Kidney (tissue), 14 donors: ENCODE measurements around the gene DTNBP1. TPM values are rescaled to one million over a fixed set of nuclear protein-coding genes. Genes with fewer than 3 reads are reported as not detected.

Experiments used
- DNase-seq, 5 donors: peaks; one replicate each; pipeline ENCODE4 v3.0.0-alpha.2; 2013 to 2020
- FAIRE-seq: peaks from 2 replicates; lab custom pipeline; 2012; peaks lifted over from hg19 to GRCh38; lab: Jason Lieb, UNC
- H3K27ac ChIP-seq, 2 donors: one replicate each; pipeline ENCODE4 v1.7.0; 2013; ENCODE audit warnings: low read depth in 2 of 2, low read length in 2 of 2, inconsistent platforms in 1 of 2
- H3K27me3 ChIP-seq: one replicate; pipeline ENCODE4 v1.7.1; 2013; ENCODE audit warnings: low read length, inconsistent platforms; ENCODE audit not compliant: control insufficient read depth, insufficient read depth
- H3K36me3 ChIP-seq, 3 donors: one replicate each; pipeline versions ENCODE4 v1.7.0 to v1.7.1; 2013; ENCODE audit warnings: low read length in 3 of 3, control low read depth in 1 of 3, inconsistent platforms in 1 of 3; ENCODE audit not compliant: insufficient read depth in 3 of 3, control insufficient read depth in 2 of 3
- H3K4me1 ChIP-seq, 3 donors: one replicate each; pipeline versions ENCODE4 v1.7.0 to v1.7.1; 2013; ENCODE audit warnings: low read length in 3 of 3, inconsistent platforms in 1 of 3, low read depth in 1 of 3; ENCODE audit not compliant: control insufficient read depth in 2 of 3, insufficient read depth in 2 of 3
- H3K4me3 ChIP-seq, 3 donors: one replicate each; pipeline versions ENCODE4 v1.7.0 to v1.8.1; 2013; ENCODE audit warnings: low read length in 3 of 3, control low read depth in 1 of 3, inconsistent platforms in 1 of 3
- H3K9ac ChIP-seq, 3 donors: one replicate each; pipeline versions ENCODE4 v1.7.0 to v1.7.1; 2013; ENCODE audit warnings: low read length in 3 of 3, control low read depth in 1 of 3, inconsistent platforms in 1 of 3
- H3K9me3 ChIP-seq, 3 donors: one replicate each; pipeline versions ENCODE4 v1.7.0 to v1.7.1; 2013; ENCODE audit warnings: low read length in 3 of 3, control low read depth in 1 of 3, inconsistent platforms in 1 of 3; ENCODE audit not compliant: control insufficient read depth in 2 of 3, insufficient read depth in 1 of 3
- CTCF ChIP-seq: IDR thresholded peaks from 3 replicates; pipeline ENCODE4 v1.5.1; 2012; ENCODE audit warnings: mild to moderate bottlenecking, moderate library complexity, borderline replicate concordance; ENCODE audit not compliant: insufficient read depth; ENCODE audit errors: extremely low read depth
- intact Hi-C: fragments of 100-400 bp; cut with DNase I; formaldehyde crosslinking; loops from one replicate; pipeline ENCODE4 v1.11.1; 2022
- polyA plus RNA-seq: library from polyadenylated mRNA; stranded (reverse); fragments of 350-450 nt; fragmentation: Illumina TruSeq; extraction: RNeasy Lipid Tissue Mini Kit (QIAGEN cat#74804); gene quantifications from one replicate; pipeline ENCODE4 v1.2.3, GENCODE V29; 2014; ENCODE audit warnings: low read depth, low replicate concordance; ENCODE audit not compliant: insufficient read depth
- total RNA-seq: library from RNA; stranded (reverse); fragmentation: NEBNext Ultra II Directional; extraction: Animal tissue kit (Norgen Biotek cat#: 25700); gene quantifications from one replicate; pipeline ENCODE4 v1.2.1, GENCODE V29; 2021
- donor health status: control.
- donor health status: control.
- donor health status: control.
- donor health status: control.
- donor health status: control.
- donor health status: DM: yes; HTN: yes; CAD: no.
- donor health status: Normal renal cell carcinoma (clear cell type).

The DTNBP1 gene
- total and polyA plus RNA-seq, 2 donors from 2014 or later, result 25.2 to 36.2 TPM

- Histone ChIP-seq H3K36me3 (peaks cover 0 to 11% (median 0%) of the 10 kb centered on the region in 3 donors), H3K27ac (no peak overlapping the region), H3K27me3 (no peaks in the 10 kb centered on the region), H3K9me3 (no peaks in the 10 kb centered on the region), H3K4me3 (no peak overlapping the region), H3K4me1 (peaks cover 0 to 16% (median 15%) of the 10 kb centered on the region in 3 donors), H3K9ac (no peak overlapping the region)
- no peak for DNase-seq
- no peak for FAIRE-seq
- no peak for TF ChIP-seq CTCF
- intact Hi-C loops, result no loop called here
Measured at GRCh38 chr6:15508931-15509330, 153.9 kb downstream of the DTNBP1 start.

- H3K36me3 ChIP-seq, result peaks cover 0 to 7% (median 0%) of the 10 kb centered on the region in 3 donors
- H3K9ac ChIP-seq, result no peak overlapping the region
Measured at GRCh38 chr6:15508441-15508871, 154.4 kb downstream of the DTNBP1 start.

GRCh38 chr6:15507746-15508145, 155.1 kb downstream of the DTNBP1 start:
- intact Hi-C loops, result no loop called here
- Histone ChIP-seq H3K4me1 (peaks cover 0 to 23% (median 19%) of the 10 kb centered on the region in 3 donors), H3K4me3 (no peak overlapping the region), H3K27ac (no peak overlapping the region), H3K9ac (no peak overlapping the region), H3K9me3 (no peaks in the 10 kb centered on the region), H3K27me3 (no peaks in the 10 kb centered on the region), H3K36me3 (peaks cover 0 to 5% (median 0%) of the 10 kb centered on the region in 3 donors)
- FAIRE-seq (no peak), DNase-seq (no peak)
- TF ChIP-seq CTCF, result no peak

More at GRCh38 chr6:15508441-15508871, 154.4 kb downstream of the DTNBP1 start:
- no peak for FAIRE-seq
- peaks cover 0 to 20% (median 19%) of the 10 kb centered on the region in 3 donors for H3K4me1 ChIP-seq
- H3K9me3 ChIP-seq, result no peaks in the 10 kb centered on the region
- no peaks in the 10 kb centered on the region for H3K27me3 ChIP-seq
- TF ChIP-seq CTCF, result no peak
- intact Hi-C loops, result no loop called here
- H3K4me3 ChIP-seq, result no peak overlapping the region
- no peak for DNase-seq
- H3K27ac ChIP-seq, result no peak overlapping the region

GRCh38 chr6:15507221-15507620, 155.6 kb downstream of the DTNBP1 start:
- H3K9me3 ChIP-seq, result no peaks in the 10 kb centered on the region
- no peak overlapping the region for H3K27ac ChIP-seq
- intact Hi-C loops, result no loop called here
- H3K36me3 ChIP-seq, result peaks cover 0 to 5% (median 0%) of the 10 kb centered on the region in 3 donors
- FAIRE-seq (no peak), DNase-seq (no peak)
- no peak overlapping the region for H3K4me3 ChIP-seq
- H3K4me1 ChIP-seq, result peaks cover 0 to 26% (median 22%) of the 10 kb centered on the region in 3 donors
- no peak for TF ChIP-seq CTCF
- no peak overlapping the region for H3K9ac ChIP-seq
- no peaks in the 10 kb centered on the region for H3K27me3 ChIP-seq
